HepG2 (cell line): ENCODE data around the gene NT5M. TPM values are rescaled to one million over a fixed set of nuclear protein-coding genes. Genes with fewer than 3 reads are reported as not detected.
A peak's percentile ranks its signal among the peaks of the same experiment; 100 is the strongest.

Source experiments
- BHLHE40 ChIP-seq: IDR thresholded peaks from 2 replicates; pipeline ENCODE4 v1.6.1; 2011; ENCODE audit warnings: low read length, improper control_type of control experiment
- CREB3 ChIP-seq: sonication (generic); formaldehyde crosslinking; IDR thresholded peaks from 2 replicates; pipeline ENCODE4 v1.5.0; 2020; ENCODE audit warnings: missing genetic modification reagents
- ELF3 ChIP-seq: IDR thresholded peaks from 2 replicates; pipeline ENCODE4 v1.6.1; 2016; ENCODE audit warnings: missing genetic modification reagents, missing compliant biosample characterization
- EP300 ChIP-seq, 3 experiments: sonication (generic) in 1 of 3; formaldehyde crosslinking in 1 of 3; IDR thresholded peaks; 2 replicates each; pipeline versions ENCODE4 v1.5.1 to v1.6.1; 2011 to 2020; ENCODE audit warnings: low read depth in 2 of 3, low read length in 2 of 3, borderline replicate concordance in 1 of 3, improper control_type of control experiment in 1 of 3, mild to moderate bottlenecking in 1 of 3, missing genetic modification reagents in 1 of 3, moderate library complexity in 1 of 3
- MIER3 ChIP-seq: IDR thresholded peaks from 2 replicates; pipeline ENCODE4 v1.6.1; 2016; ENCODE audit warnings: missing compliant biosample characterization, borderline replicate concordance
- NR2F6 ChIP-seq, 2 experiments: IDR thresholded peaks; 2 replicates each; pipeline ENCODE4 v1.6.1; 2016; ENCODE audit warnings: antibody characterized with exemption in 1 of 2, mild to moderate bottlenecking in 1 of 2
- PRDM10 ChIP-seq: sonication (generic); formaldehyde crosslinking; IDR thresholded peaks from 2 replicates; pipeline ENCODE4 v1.4.0; 2020; ENCODE audit warnings: low read depth, missing genetic modification reagents
- SAP130 ChIP-seq: IDR thresholded peaks from 2 replicates; pipeline ENCODE4 v1.6.1; 2016; ENCODE audit warnings: low read depth
- STAG1 ChIP-seq: sonication (generic); formaldehyde crosslinking; IDR thresholded peaks from 2 replicates; pipeline ENCODE4 v1.4.0; 2020; ENCODE audit warnings: missing genetic modification reagents
- YEATS2 ChIP-seq: sonication (generic); formaldehyde crosslinking; IDR thresholded peaks from 2 replicates; pipeline ENCODE4 v1.4.0; 2020; ENCODE audit warnings: missing genetic modification reagents, borderline replicate concordance
- ZBTB33 ChIP-seq: sonication (generic); formaldehyde crosslinking; IDR thresholded peaks from 2 replicates; pipeline ENCODE4 v1.4.0; 2020; ENCODE audit warnings: missing genetic modification reagents
- ZNF264 ChIP-seq: sonication (generic); formaldehyde crosslinking; IDR thresholded peaks from 2 replicates; pipeline ENCODE4 v1.4.0; 2020; ENCODE audit warnings: missing genetic modification reagents
- ZNF639 ChIP-seq: conservative IDR thresholded peaks from 2 replicates; pipeline ENCODE4 v1.6.1; 2018; ENCODE audit warnings: missing genetic modification reagents
- ZNF646 ChIP-seq: sonication (generic); formaldehyde crosslinking; IDR thresholded peaks from 2 replicates; pipeline ENCODE4 v1.9.0; 2021; ENCODE audit warnings: mild to moderate bottlenecking, missing genetic modification reagents
- polyA plus RNA-seq, 8 experiments: library from polyadenylated mRNA; depleted of rRNA in 3 of 8; stranded (reverse) in 7 of 8; unstranded in 1 of 8; fragments of >200 nt; fragmentation: Illumina TruSeq in 4 of 8; extraction: Trizol in 4 of 8; gene quantifications; 2 replicates each; pipeline versions ENCODE4 v1.2.1 to v1.2.3, GENCODE V29; 2011 to 2016; ENCODE audit warnings: low read depth in 4 of 8, missing spikeins in 1 of 8, mixed read lengths in 1 of 8; ENCODE audit not compliant: insufficient read depth in 1 of 8
- total RNA-seq, 5 experiments: library from RNA; depleted of rRNA; stranded (reverse); fragments of >200 nt; fragmentation: Illumina TruSeq; extraction: Trizol; gene quantifications; 2 replicates each; pipeline ENCODE4 v1.2.3, GENCODE V29; 2016; ENCODE audit warnings: low read depth in 1 of 5

The NT5M gene
- total and polyA plus RNA-seq, 2 of the 13 experiments (the other 11 are each of a cell fraction or from before 2014, with no cell fraction given), result 0.55 to 0.78 TPM

GRCh38 chr17:17376362-17376761, 73.2 kb downstream of the NT5M start (continued):
- TF ChIP-seq ZNF646 (CRISPR knock-in tag), result peak; percentile 82; the same call in 1 of the 2 replicates
- peak; percentile 38; the same call in 1 of the 2 replicates for TF ChIP-seq ZBTB33 (CRISPR knock-in tag)
- TF ChIP-seq NR2F6 (IDR thresholded peaks at IDR 0.05), result 0 out of 2 replicates have a peak, but pooled peaks have one; percentile 14
- no peak for TF ChIP-seq NR2F6 (CRISPR knock-in tag; IDR thresholded peaks at IDR 0.05)
- no peak; the same call in 1 of the 2 replicates for TF ChIP-seq YEATS2
- TF ChIP-seq STAG1 (CRISPR knock-in tag), result no peak
- peak in 1 of 2 experiments; percentile 70; a peak in 2 of 4 replicates for TF ChIP-seq EP300 (IDR thresholded peaks at IDR 0.05; ENCODE audit: low read depth in 2 of 2, low read length in 2 of 2)
- peak; percentile 65; the same call in 1 of the 2 replicates for TF ChIP-seq EP300 (CRISPR knock-in tag; IDR thresholded peaks at IDR 0.05; ENCODE audit: borderline replicate concordance)
- peak; percentile 73 for TF ChIP-seq SAP130 (CRISPR knock-in tag)
- peak; percentile 68; the same call in 1 of the 2 replicates for TF ChIP-seq ZNF264 (CRISPR knock-in tag)
- 0 out of 2 replicates have a peak, but pooled peaks have one; percentile 32 for TF ChIP-seq MIER3 (CRISPR knock-in tag)
- TF ChIP-seq ZNF639 (CRISPR knock-in tag), result no peak
- TF ChIP-seq CREB3 (CRISPR knock-in tag), result no peak
- TF ChIP-seq PRDM10 (CRISPR knock-in tag), result peak; percentile 47; the same call in 1 of the 2 replicates
- TF ChIP-seq BHLHE40, result peak; percentile 52; the same call in 1 of the 2 replicates
- 0 out of 2 replicates have a peak, but pooled peaks have one; percentile 25 for TF ChIP-seq ELF3 (CRISPR knock-in tag)
